ENCODE results near the gene RGS3. TPM values are rescaled to one million over a fixed set of nuclear protein-coding genes. Genes with fewer than 3 reads are reported as not detected.

Gene RGS3
- total and polyA plus RNA-seq, 10 of the 15 experiments (the other 5 are each of a cell fraction or from before 2014, with no cell fraction given), result 2.9 to 138 (median 28.8) TPM

DNA sequence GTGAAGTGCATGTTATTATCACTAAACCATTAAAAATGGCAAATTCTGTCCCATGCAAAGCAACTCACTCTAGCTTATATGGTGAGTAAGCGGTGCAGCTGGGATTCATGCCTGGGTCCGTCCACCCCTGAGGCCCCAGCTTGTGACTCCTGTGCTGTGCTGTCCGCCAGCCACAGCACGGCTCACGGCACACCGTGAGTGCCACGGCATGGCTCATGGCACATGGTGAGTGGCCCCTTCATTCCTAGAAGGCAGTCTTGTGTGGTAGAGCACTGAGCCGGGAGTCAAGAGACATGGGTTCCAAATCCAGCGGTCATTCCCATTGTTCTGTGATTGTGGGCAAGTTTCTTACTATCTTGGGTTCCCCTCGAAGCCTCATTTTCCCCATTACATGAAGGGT lies 18.8 kb downstream of the RGS3 start (continued):
- TF ChIP-seq, protein P1, sequence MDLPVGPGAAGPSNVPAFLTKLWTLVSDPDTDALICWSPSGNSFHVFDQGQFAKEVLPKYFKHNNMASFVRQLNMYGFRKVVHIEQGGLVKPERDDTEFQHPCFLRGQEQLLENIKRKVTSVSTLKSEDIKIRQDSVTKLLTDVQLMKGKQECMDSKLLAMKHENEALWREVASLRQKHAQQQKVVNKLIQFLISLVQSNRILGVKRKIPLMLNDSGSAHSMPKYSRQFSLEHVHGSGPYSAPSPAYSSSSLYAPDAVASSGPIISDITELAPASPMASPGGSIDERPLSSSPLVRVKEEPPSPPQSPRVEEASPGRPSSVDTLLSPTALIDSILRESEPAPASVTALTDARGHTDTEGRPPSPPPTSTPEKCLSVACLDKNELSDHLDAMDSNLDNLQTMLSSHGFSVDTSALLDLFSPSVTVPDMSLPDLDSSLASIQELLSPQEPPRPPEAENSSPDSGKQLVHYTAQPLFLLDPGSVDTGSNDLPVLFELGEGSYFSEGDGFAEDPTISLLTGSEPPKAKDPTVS (IDR thresholded peaks at IDR 0.05; ENCODE audit: low read depth, low read length), result no peak
- TF ChIP-seq RAD21 (IDR thresholded peaks at IDR 0.05; ENCODE audit: insufficient read depth, low read depth, low read length) (no peak), NFIC (IDR thresholded peaks at IDR 0.05; ENCODE audit: low read depth, low read length) (no peak), SRF (IDR thresholded peaks at IDR 0.05; ENCODE audit: low read depth in 2 of 2, low read length in 2 of 2) (no peak)
- TF ChIP-seq, protein P2, sequence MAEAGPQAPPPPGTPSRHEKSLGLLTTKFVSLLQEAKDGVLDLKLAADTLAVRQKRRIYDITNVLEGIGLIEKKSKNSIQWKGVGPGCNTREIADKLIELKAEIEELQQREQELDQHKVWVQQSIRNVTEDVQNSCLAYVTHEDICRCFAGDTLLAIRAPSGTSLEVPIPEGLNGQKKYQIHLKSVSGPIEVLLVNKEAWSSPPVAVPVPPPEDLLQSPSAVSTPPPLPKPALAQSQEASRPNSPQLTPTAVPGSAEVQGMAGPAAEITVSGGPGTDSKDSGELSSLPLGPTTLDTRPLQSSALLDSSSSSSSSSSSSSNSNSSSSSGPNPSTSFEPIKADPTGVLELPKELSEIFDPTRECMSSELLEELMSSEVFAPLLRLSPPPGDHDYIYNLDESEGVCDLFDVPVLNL (IDR thresholded peaks at IDR 0.05; ENCODE audit: low read depth, low read length), result no peak

DNA sequence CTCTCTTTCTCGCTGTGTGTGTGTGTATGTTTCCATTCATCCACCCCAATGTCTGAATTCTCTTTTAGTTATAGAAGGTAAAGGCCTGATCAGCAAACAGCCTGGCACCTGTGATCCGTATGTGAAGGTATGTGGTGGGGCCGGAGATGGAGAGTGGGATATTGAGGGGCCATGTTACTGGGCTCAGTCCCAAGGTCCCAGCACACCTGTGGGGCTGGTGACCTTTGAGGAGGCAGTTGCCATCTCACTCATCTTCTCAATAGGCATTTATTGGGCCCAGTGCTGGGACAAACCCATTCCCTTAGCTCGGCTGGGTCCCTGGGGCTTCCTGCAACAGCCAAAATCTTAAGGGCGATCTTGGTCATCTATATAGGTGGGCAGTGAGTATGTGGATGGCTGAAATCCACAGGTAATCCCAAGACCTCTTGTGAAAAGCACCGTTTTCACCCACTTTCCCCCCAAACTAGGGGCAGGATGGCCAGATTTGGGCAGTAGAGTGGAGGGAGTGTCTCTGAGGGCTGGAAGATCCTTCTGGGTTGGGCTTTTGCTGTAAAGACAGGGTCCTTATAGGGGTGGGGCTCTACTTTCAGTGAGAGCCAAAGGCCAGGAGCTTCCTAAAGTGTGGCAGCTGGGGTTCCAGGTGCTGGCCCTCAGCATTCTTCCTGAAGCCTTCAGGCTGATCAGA lies 19.6 kb downstream of the RGS3 start:
- ChIA-PET RAD21 (ENCODE audit: unreplicated experiment) (no interaction called here), SMC1A (ENCODE audit: uncharacterized antibody, unreplicated experiment) (interaction anchor here (1.0 kb wide), 1 partner anchor 10 kb away, joined by 3 read pairs; no protein-coding TSS in a partner anchor), CTCF (interaction anchor here (1.4 kb wide), 1 partner anchor 9 kb away, joined by 5 read pairs; no protein-coding TSS in a partner anchor), POLR2A (interaction anchor here (1.1 kb wide), 1 partner anchor 9 kb away, joined by 3 read pairs; no protein-coding TSS in a partner anchor)
- no peaks in the 10 kb centered on the region; the same call in 1 of the 2 replicates for H3K4me1 ChIP-seq (ENCODE audit: control insufficient read depth, insufficient read depth, low read length)
- DNase-seq (ENCODE audit: low read depth, low spot score) (no peak), ATAC-seq (no peak), FAIRE-seq (no peak)
- no peaks in the 10 kb centered on the region for H3K79me2 ChIP-seq (ENCODE audit: control insufficient read depth, insufficient read depth, low read length)
- intact Hi-C loops (cut with micrococcal nuclease; ENCODE audit: unreplicated experiment) (no loop called here), in situ Hi-C loops (cut with MboI) (no loop called here)
- no peaks in the 10 kb centered on the region; a peak in 1 of 4 replicates for H3K27me3 ChIP-seq (replicated peaks in 1 of 2; ENCODE audit: control insufficient read depth in 2 of 2, insufficient read depth in 2 of 2, low read length in 1 of 2)
- H3K9me3 ChIP-seq (replicated peaks; ENCODE audit: control insufficient read depth, insufficient read depth, low read length), result no peaks in the 10 kb centered on the region
- no peak overlapping the region for H2AFZ ChIP-seq (ENCODE audit: control insufficient read depth, low read depth, low read length)
- no TSS peak for BruUV-seq (replicated peaks)
- H3K4me3 ChIP-seq, result no peak overlapping the region
- no peaks in the 10 kb centered on the region for H3K36me3 ChIP-seq (ENCODE audit: control insufficient read depth in 2 of 2, insufficient read depth in 2 of 2, low read length in 1 of 2)
- no peak overlapping the region for H3K27ac ChIP-seq (ENCODE audit: control insufficient read depth, insufficient read depth)
- WGBS (ENCODE audit: insufficient coverage, insufficient replicate concordance, low lambda C conversion rate, missing lambda C conversion rate), result 36% methylated on average over 6 of the region's 6 CpGs
- H3K4me2 ChIP-seq (ENCODE audit: control insufficient read depth, insufficient read depth), result no peak overlapping the region
- no peaks in the 10 kb centered on the region for H4K20me1 ChIP-seq (ENCODE audit: control insufficient read depth, insufficient read depth)
- H3K9ac ChIP-seq (ENCODE audit: control insufficient read depth, insufficient read depth, low read length), result no peak overlapping the region
- TF ChIP-seq, protein P2 (IDR thresholded peaks at IDR 0.05; ENCODE audit: low read depth, low read length), result no peak
- no peak for TF ChIP-seq SUPT20H (IDR thresholded peaks at IDR 0.05; ENCODE audit: borderline replicate concordance, control insufficient read depth, low read depth, low read length)
- no peak for TF ChIP-seq PAX5 (IDR thresholded peaks at IDR 0.05; ENCODE audit: borderline replicate concordance, low read depth, low read length)
- no peak for TF ChIP-seq KAT2A (conservative IDR thresholded peaks at IDR 0.05; ENCODE audit: control insufficient read depth, low read depth, low read length)
- TF ChIP-seq MYC (IDR thresholded peaks at IDR 0.05; ENCODE audit: insufficient read depth, insufficient read length, insufficient replicate concordance, low read length, severe bottlenecking), result no peak
- TF ChIP-seq MEF2A (IDR thresholded peaks at IDR 0.05; ENCODE audit: insufficient read depth, low read depth, low read length), result no peak
- no peak for TF ChIP-seq ZSCAN29 (IDR thresholded peaks at IDR 0.05)
- TF ChIP-seq, protein P3, sequence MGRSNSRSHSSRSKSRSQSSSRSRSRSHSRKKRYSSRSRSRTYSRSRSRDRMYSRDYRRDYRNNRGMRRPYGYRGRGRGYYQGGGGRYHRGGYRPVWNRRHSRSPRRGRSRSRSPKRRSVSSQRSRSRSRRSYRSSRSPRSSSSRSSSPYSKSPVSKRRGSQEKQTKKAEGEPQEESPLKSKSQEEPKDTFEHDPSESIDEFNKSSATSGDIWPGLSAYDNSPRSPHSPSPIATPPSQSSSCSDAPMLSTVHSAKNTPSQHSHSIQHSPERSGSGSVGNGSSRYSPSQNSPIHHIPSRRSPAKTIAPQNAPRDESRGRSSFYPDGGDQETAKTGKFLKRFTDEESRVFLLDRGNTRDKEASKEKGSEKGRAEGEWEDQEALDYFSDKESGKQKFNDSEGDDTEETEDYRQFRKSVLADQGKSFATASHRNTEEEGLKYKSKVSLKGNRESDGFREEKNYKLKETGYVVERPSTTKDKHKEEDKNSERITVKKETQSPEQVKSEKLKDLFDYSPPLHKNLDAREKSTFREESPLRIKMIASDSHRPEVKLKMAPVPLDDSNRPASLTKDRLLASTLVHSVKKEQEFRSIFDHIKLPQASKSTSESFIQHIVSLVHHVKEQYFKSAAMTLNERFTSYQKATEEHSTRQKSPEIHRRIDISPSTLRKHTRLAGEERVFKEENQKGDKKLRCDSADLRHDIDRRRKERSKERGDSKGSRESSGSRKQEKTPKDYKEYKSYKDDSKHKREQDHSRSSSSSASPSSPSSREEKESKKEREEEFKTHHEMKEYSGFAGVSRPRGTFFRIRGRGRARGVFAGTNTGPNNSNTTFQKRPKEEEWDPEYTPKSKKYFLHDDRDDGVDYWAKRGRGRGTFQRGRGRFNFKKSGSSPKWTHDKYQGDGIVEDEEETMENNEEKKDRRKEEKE (IDR thresholded peaks at IDR 0.05), result no peak
- no peak for TF ChIP-seq KLF5 (IDR thresholded peaks at IDR 0.05; ENCODE audit: partially characterized antibody)
- TF ChIP-seq NR2F1 (conservative IDR thresholded peaks at IDR 0.05), result no peak
- no peak for TF ChIP-seq SREBF2 (IDR thresholded peaks at IDR 0.05; ENCODE audit: low read length)
- TF ChIP-seq NBN (IDR thresholded peaks at IDR 0.05), result no peak

All from GM12878 (cell line).